ENCODE measurements around the gene C22orf31. TPM values are rescaled to one million over a fixed set of nuclear protein-coding genes. Genes with fewer than 3 reads are reported as not detected.

C22orf31 gene
- total RNA-seq, 2 donors from 2014 or later: not detected

GRCh38 chr22:29089507-29089906, 27.9 kb upstream of the C22orf31 start:
- Histone ChIP-seq H3K4me3 (ENCODE audit: low read length) (no peak overlapping the region), H3K27ac (ENCODE audit: low read depth, low read length) (no peak overlapping the region), H3K36me3 (ENCODE audit: control insufficient read depth, insufficient read depth, low read length) (no peaks in the 10 kb centered on the region), H3K4me1 (ENCODE audit: control insufficient read depth, insufficient read depth, low read length) (no peaks in the 10 kb centered on the region), H3K9ac (ENCODE audit: extremely low read depth, low read length, poor library complexity, severe bottlenecking) (no peak overlapping the region), H3K27me3 (ENCODE audit: control insufficient read depth, insufficient read depth, low read length, poor library complexity, severe bottlenecking) (no peaks in the 10 kb centered on the region), H3K9me3 (ENCODE audit: control insufficient read depth, low read length) (no peaks in the 10 kb centered on the region)
- Mint-ChIP-seq H3K4me3 (no peak overlapping the region), H3K9me3 (no peaks in the 10 kb centered on the region), H3K27ac (no peak overlapping the region), H3K27me3 (ENCODE audit: insufficient read depth) (no peaks in the 10 kb centered on the region), H3K4me1 (no peaks in the 10 kb centered on the region), H3K36me3 (ENCODE audit: low read depth) (peaks cover 4% of the 10 kb centered on the region)
- TF ChIP-seq CTCF (conservative IDR thresholded peaks at IDR 0.05): no peak
- DNase-seq: no peak
- WGBS, 2 experiments (ENCODE audit: insufficient coverage in 1 of 2, insufficient read length in 1 of 2): 87 to 93% methylated on average over 3 of the region's 3 CpGs

- no peak for TF ChIP-seq CTCF (conservative IDR thresholded peaks at IDR 0.05)
- Mint-ChIP-seq H3K4me3 (no peak overlapping the region), H3K36me3 (ENCODE audit: low read depth) (no peaks in the 10 kb centered on the region), H3K27me3 (ENCODE audit: insufficient read depth) (no peaks in the 10 kb centered on the region), H3K9me3 (no peaks in the 10 kb centered on the region), H3K27ac (no peak overlapping the region), H3K4me1 (peaks cover 4% of the 10 kb centered on the region)
- Histone ChIP-seq H3K4me1 (ENCODE audit: control insufficient read depth, insufficient read depth, low read length) (no peaks in the 10 kb centered on the region), H3K36me3 (ENCODE audit: control insufficient read depth, insufficient read depth, low read length) (no peaks in the 10 kb centered on the region), H3K9ac (ENCODE audit: extremely low read depth, low read length, poor library complexity, severe bottlenecking) (no peak overlapping the region), H3K9me3 (ENCODE audit: control insufficient read depth, low read length) (no peaks in the 10 kb centered on the region), H3K4me3 (ENCODE audit: low read length) (no peak overlapping the region), H3K27ac (ENCODE audit: low read depth, low read length) (no peak overlapping the region), H3K27me3 (ENCODE audit: control insufficient read depth, insufficient read depth, low read length, poor library complexity, severe bottlenecking) (no peaks in the 10 kb centered on the region)
- WGBS, 2 experiments (ENCODE audit: insufficient coverage in 1 of 2, insufficient read length in 1 of 2): 92 to 93% methylated on average over 2 to 3 of the region's 3 CpGs
- DNase-seq: no peak
Measured at GRCh38 chr22:29088809-29089208, 27.2 kb upstream of the C22orf31 start.

GRCh38 chr22:29087012-29087411, 25.4 kb upstream of the C22orf31 start:
- Histone ChIP-seq H3K27ac (ENCODE audit: low read depth, low read length) (no peak overlapping the region), H3K4me1 (ENCODE audit: control insufficient read depth, insufficient read depth, low read length) (no peaks in the 10 kb centered on the region), H3K9me3 (ENCODE audit: control insufficient read depth, low read length) (no peaks in the 10 kb centered on the region), H3K36me3 (ENCODE audit: control insufficient read depth, insufficient read depth, low read length) (no peaks in the 10 kb centered on the region), H3K4me3 (ENCODE audit: low read length) (no peak overlapping the region), H3K9ac (ENCODE audit: extremely low read depth, low read length, poor library complexity, severe bottlenecking) (no peak overlapping the region), H3K27me3 (ENCODE audit: control insufficient read depth, insufficient read depth, low read length, poor library complexity, severe bottlenecking) (no peaks in the 10 kb centered on the region)
- Mint-ChIP-seq H3K9me3 (no peaks in the 10 kb centered on the region), H3K27me3 (ENCODE audit: insufficient read depth) (no peaks in the 10 kb centered on the region), H3K27ac (no peak overlapping the region), H3K4me3 (no peak overlapping the region), H3K36me3 (ENCODE audit: low read depth) (no peaks in the 10 kb centered on the region), H3K4me1 (peaks cover 13% of the 10 kb centered on the region)
- 100% methylated on average over 2 of the region's 2 CpGs; no CpG with 5 or more reads in 1 of the 2 experiments for WGBS, 2 experiments (ENCODE audit: insufficient coverage in 1 of 2, insufficient read length in 1 of 2)
- DNase-seq: no peak
- no peak for TF ChIP-seq CTCF (conservative IDR thresholded peaks at IDR 0.05)
